Stimulated activated CD4-positive, alpha-beta T cell treated with anti-CD3 and anti-CD28 coated beads, Interleukin-15, amount 100 ng/mL, for 1 hour (primary cell): Measurements from ENCODE around the gene GIT2.
"Not testable (repeated sequence)": the region's sequence is repeated elsewhere in the genome, so short reads cannot be mapped to it uniquely, and the experiment has no call there.

ENCODE experiments used
- DNase-seq, 2 donors: peaks; one replicate each; pipeline ENCODE4 v3.0.0-alpha.2; 2020; ENCODE audit warnings: low read depth in 1 of 2, low spot score in 1 of 2

The GIT2 gene

GRCh38 chr12:109892748-109893147 is 103.4 kb downstream of the GIT2 start:
- no peak for DNase-seq

- no peak for DNase-seq
Measured at GRCh38 chr12:109892165-109892715, 103.9 kb downstream of the GIT2 start.

GRCh38 chr12:109891731-109892130 is 104.4 kb downstream of the GIT2 start:
- not testable (repeated sequence) for DNase-seq

- DNase-seq = no peak
Measured at GRCh38 chr12:109890620-109891170, 105.5 kb downstream of the GIT2 start.

- DNase-seq = no peak
Measured at GRCh38 chr12:109888179-109889020, 107.8 kb downstream of the GIT2 start.

- no peak for DNase-seq
Measured at GRCh38 chr12:109885616-109886015, 110.6 kb downstream of the GIT2 start.

- no peak for DNase-seq
Measured at GRCh38 chr12:109883461-109883860, 112.7 kb downstream of the GIT2 start.

- DNase-seq = no peak
Measured at GRCh38 chr12:109881752-109882151, 114.4 kb downstream of the GIT2 start.

GRCh38 chr12:109880938-109881337 is 115.2 kb downstream of the GIT2 start:
- DNase-seq = no peak

GRCh38 chr12:109880043-109880931 is 115.9 kb downstream of the GIT2 start, which contains the start of gene GLTP:
TSS of gene GLTP (minus strand) at chr12:109880541. CDS start at chr12:109880374, 167 bp downstream.
- DNase-seq = peak; percentile 86 to 88
